ENCODE measurements around the gene NFATC2.

Gene NFATC2

DNA sequence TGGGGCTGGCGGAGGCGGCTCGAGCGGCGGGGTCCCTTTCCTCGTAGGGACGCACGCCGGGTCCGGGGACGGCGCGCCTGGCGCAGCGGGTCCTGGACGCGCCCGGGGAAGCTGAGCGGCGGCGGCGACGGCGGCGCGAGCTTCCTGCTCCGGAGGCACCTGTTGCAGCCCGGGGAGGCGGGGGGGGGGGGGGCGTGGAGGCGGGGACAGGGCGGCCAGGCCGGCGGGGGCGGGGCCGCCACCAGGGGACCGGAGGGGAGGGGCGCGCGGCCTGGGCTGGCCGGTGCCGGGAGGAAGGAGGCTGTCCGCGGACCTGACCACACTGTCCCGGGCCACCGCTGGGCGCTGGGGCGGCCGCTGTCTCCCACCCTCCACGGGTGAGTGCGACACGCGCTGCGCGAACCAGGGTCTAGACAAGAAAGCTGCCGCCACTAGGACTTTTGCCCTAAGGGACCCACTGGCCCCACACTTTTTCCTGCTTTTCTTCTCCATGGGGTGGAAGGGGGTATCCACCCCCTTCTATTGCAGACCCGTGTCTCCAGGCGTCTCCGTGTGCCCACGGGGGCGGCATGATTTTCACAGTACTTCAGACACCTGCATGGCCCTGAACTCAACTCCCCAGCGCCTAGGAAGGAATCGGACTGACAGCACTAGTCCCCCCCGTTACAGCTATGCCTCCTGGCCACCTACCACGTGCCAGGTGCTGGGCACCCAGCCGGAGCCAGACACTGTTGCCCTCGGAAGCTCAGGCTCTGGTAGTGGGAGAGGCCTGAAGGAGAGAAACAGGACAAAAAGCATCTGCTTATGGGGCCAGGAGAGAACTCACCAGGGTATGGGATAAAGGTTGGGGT is at the start of gene NFATC2:
TSS of gene NFATC2 (minus strand) at position 149 of the 851 bp plus-strand sequence. CDS start 220 bp downstream, outside the sequence.
- Histone ChIP-seq H3K27me3 (ENCODE audit: insufficient read depth, low read length) (no peaks in the 10 kb centered on the region; the same call in 1 of the 2 replicates), H3K9me2 (ENCODE audit: low read depth, low read length) (no peaks in the 10 kb centered on the region), H3F3A (ENCODE audit: insufficient read depth, low read length) (no peaks in the 10 kb centered on the region), H2AFZ (ENCODE audit: low read length) (no peak within 1 kb of the TSS), H3K4me3 (ENCODE audit: low read depth, low read length, poor library complexity, severe bottlenecking) (peak within 1 kb of the TSS; percentile 75), H3K79me2 (ENCODE audit: insufficient read depth, low read length) (peaks cover 28% of the 10 kb centered on the region), H3K36me3 (ENCODE audit: insufficient read depth, low read length) (peaks cover 18% of the 10 kb centered on the region), H3K9ac (ENCODE audit: low read length) (peak within 1 kb of the TSS; percentile 79), H4K20me1 (ENCODE audit: insufficient read depth, low read length) (no peaks in the 10 kb centered on the region), H3K4me2 (ENCODE audit: low read length) (peak within 1 kb of the TSS; percentile 70), H3K4me1 (ENCODE audit: insufficient read depth, low read length, severe bottlenecking) (peaks cover 53% of the 10 kb centered on the region), H3K9me3 (ENCODE audit: low read length) (no peaks in the 10 kb centered on the region), H3K27ac (ENCODE audit: low read depth, low read length, poor library complexity, severe bottlenecking) (peak within 1 kb of the TSS; percentile 95)
- TF ChIP-seq CTCF (IDR thresholded peaks at IDR 0.05; ENCODE audit: low read length) (no peak), EZH2 (IDR thresholded peaks at IDR 0.05; ENCODE audit: borderline replicate concordance, low read length) (no peak)

DNA sequence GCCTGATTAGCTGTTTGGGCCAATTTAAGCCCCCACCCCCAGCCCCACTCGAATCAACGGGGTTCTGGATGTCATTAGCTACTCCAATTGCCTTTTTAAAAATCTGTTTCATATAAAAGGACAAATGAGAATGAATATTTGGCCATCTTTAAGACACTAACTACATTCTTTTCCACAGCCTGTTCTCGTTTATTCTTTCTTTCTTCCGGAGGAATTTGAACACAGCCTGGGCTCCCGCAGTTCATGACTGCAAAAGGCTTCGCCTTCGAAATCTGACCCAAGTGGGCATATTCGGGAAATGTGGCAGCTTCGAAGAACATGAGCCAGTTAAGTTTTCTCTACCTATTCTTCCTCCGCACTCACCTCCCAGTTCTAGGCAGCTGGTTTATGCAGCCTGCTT is 49.4 kb upstream of the NFATC2 start:
- peaks cover 30% of the 10 kb centered on the region for H3K4me1 ChIP-seq (ENCODE audit: insufficient read depth, low read length, severe bottlenecking)
- no peak overlapping the region for H3K4me2 ChIP-seq (ENCODE audit: low read length)
- H3K4me3 ChIP-seq (ENCODE audit: low read depth, low read length, poor library complexity, severe bottlenecking) = no peak overlapping the region
- H3K9me2 ChIP-seq (ENCODE audit: low read depth, low read length) = no peaks in the 10 kb centered on the region
- no peaks in the 10 kb centered on the region; the same call in 1 of the 2 replicates for H3K36me3 ChIP-seq (ENCODE audit: insufficient read depth, low read length)
- no peak overlapping the region for H3K27ac ChIP-seq (ENCODE audit: low read depth, low read length, poor library complexity, severe bottlenecking)
- peaks cover 5% of the 10 kb centered on the region; the same call in 1 of the 2 replicates for H3K27me3 ChIP-seq (ENCODE audit: insufficient read depth, low read length)
- no peak for TF ChIP-seq EZH2 (IDR thresholded peaks at IDR 0.05; ENCODE audit: borderline replicate concordance, low read length)
- TF ChIP-seq CTCF (IDR thresholded peaks at IDR 0.05; ENCODE audit: low read length) = no peak
- H3K9me3 ChIP-seq (ENCODE audit: low read length) = peaks cover 8% of the 10 kb centered on the region; the same call in 1 of the 2 replicates
- H3K9ac ChIP-seq (ENCODE audit: low read length) = no peak overlapping the region
- H2AFZ ChIP-seq (ENCODE audit: low read length) = no peak overlapping the region
- H3F3A ChIP-seq (ENCODE audit: insufficient read depth, low read length) = no peaks in the 10 kb centered on the region
- H3K79me2 ChIP-seq (ENCODE audit: insufficient read depth, low read length) = no peaks in the 10 kb centered on the region
- no peaks in the 10 kb centered on the region for H4K20me1 ChIP-seq (ENCODE audit: insufficient read depth, low read length)

- no peak overlapping the region for H3K4me2 ChIP-seq (ENCODE audit: low read length)
These were observed 46.2 kb upstream of the NFATC2 start for GRCh38 chr20:51588762-51589161.

More at GRCh38 chr20:51588762-51589161, 46.2 kb upstream of the NFATC2 start:
- Histone ChIP-seq H3K9me2 (ENCODE audit: low read depth, low read length) (no peaks in the 10 kb centered on the region), H2AFZ (ENCODE audit: low read length) (no peak overlapping the region), H3K9me3 (ENCODE audit: low read length) (peaks cover 8% of the 10 kb centered on the region; the same call in 1 of the 2 replicates), H3K4me3 (ENCODE audit: low read depth, low read length, poor library complexity, severe bottlenecking) (no peak overlapping the region), H3K27ac (ENCODE audit: low read depth, low read length, poor library complexity, severe bottlenecking) (no peak overlapping the region), H3K9ac (ENCODE audit: low read length) (no peak overlapping the region), H3F3A (ENCODE audit: insufficient read depth, low read length) (no peaks in the 10 kb centered on the region), H3K36me3 (ENCODE audit: insufficient read depth, low read length) (no peaks in the 10 kb centered on the region; the same call in 1 of the 2 replicates), H4K20me1 (ENCODE audit: insufficient read depth, low read length) (no peaks in the 10 kb centered on the region), H3K27me3 (ENCODE audit: insufficient read depth, low read length) (peaks cover 9% of the 10 kb centered on the region; the same call in 1 of the 2 replicates), H3K4me1 (ENCODE audit: insufficient read depth, low read length, severe bottlenecking) (no peaks in the 10 kb centered on the region), H3K79me2 (ENCODE audit: insufficient read depth, low read length) (no peaks in the 10 kb centered on the region)
- TF ChIP-seq CTCF (IDR thresholded peaks at IDR 0.05; ENCODE audit: low read length) (no peak), EZH2 (IDR thresholded peaks at IDR 0.05; ENCODE audit: borderline replicate concordance, low read length) (no peak)
